Activated CD8-positive, alpha-beta memory T cell treated with anti-CD3 and anti-CD28 coated beads, Interleukin-2, amount 10 ng/mL, durations not matched to agents 7 days and 5 days (primary cell): Measurements from ENCODE around the gene ATP11A. TPM values are rescaled to one million over a fixed set of nuclear protein-coding genes. Genes with fewer than 3 reads are reported as not detected.
"Not testable (repeated sequence)": the region's sequence is repeated elsewhere in the genome, so short reads cannot be mapped to it uniquely, and the experiment has no call there.

Source experiments
- ATAC-seq: fragments of 150-1000 bp; cut with Tn5 transposase; one replicate; pipeline ENCODE4 v1.10.0; 2021; ENCODE audit warnings: moderate library complexity
- CTCF ChIA-PET: fragments of 350-600 bp; sonication (Branson Sonifier 250); formaldehyde crosslinking; loops from one replicate; lab custom pipeline; 2021; ENCODE audit warnings: antibody characterized with exemption; lab: Charles Lee
- DNase-seq: peaks from one replicate; pipeline ENCODE4 v3.0.0-alpha.2; 2020
- H3K27ac Mint-ChIP-seq: one replicate; pipeline ENCODE4 v1.8.0; 2021; ENCODE audit warnings: mild to moderate bottlenecking, mixed read lengths
- H3K27me3 Mint-ChIP-seq: one replicate; pipeline ENCODE4 v1.8.0; 2021; ENCODE audit warnings: mixed read lengths
- H3K36me3 Mint-ChIP-seq: one replicate; pipeline ENCODE4 v1.8.0; 2021; ENCODE audit warnings: mild to moderate bottlenecking, mixed read lengths
- H3K4me1 Mint-ChIP-seq: one replicate; pipeline ENCODE4 v1.8.0; 2021; ENCODE audit warnings: mixed read lengths
- H3K4me3 Mint-ChIP-seq: one replicate; pipeline ENCODE4 v1.8.0; 2021; ENCODE audit warnings: mild to moderate bottlenecking, moderate library complexity, mixed read lengths
- H3K9me3 Mint-ChIP-seq: one replicate; pipeline ENCODE4 v1.8.0; 2022; ENCODE audit warnings: low read depth, mixed read lengths
- total RNA-seq, 2 experiments: library from RNA; stranded (reverse); gene quantifications; one replicate each; pipeline ENCODE4 v1.2.3, GENCODE V29; 2021

ATP11A gene
- total RNA-seq, 2 experiments from 2014 or later = 40.0 to 43.5 TPM

DNA sequence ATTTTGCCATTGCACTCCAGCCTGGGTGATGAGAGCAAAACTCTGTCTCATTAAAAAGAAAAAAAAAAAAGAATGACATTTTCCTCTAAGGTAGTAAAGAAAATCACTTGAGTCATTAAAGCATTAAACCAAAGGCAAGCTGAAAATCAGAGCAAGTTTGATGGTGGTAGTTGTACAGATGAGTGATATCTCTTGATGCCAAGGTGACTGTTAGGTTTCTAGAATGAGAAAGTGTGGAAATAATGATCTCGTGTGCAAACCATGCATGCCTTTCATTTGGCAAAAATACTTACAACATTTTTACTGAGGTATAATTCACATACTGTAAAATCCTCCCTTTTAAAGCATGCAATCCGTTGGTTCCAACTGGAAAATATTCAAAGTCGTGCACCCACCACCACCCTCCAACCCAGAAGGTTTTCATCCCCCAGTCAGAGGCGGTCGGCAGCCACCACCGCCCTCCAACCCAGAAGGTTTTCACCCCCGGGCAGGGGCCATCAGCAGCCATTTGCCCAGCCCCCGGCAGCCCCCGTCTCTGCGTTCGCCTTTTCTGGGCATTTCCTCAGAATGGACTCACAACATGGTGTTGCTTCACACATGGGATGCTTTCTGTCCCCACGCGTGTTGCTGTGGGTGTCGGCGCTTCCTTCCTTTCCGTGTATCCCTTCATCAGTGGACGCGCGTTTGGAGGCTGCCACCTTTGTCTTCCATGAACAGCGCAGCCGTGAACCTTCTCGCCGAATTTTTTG, 90.2 kb downstream of the ATP11A start:
- DNase-seq = no peak
- no peak for ATAC-seq

DNA sequence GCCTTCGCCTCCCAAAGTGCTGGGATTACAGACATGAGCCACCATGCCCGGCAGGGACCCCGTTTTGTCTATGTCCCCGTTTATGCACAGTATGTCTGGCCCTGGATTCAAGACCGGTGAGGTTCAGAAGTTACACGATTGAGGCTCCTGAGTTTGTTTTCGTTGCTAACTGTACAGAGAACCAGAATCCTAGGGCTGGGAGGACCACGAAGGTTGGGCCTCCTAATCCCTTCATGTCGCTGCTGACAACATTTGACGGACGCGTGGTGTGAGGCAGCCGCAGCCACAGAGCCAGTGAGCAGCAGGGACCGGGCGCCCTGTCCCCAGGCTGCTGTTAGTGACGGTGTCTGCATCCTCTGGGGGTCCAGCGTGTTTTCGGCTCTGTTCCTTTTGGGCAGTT, 91.4 kb downstream of the ATP11A start:
- no peak for DNase-seq
- no peak overlapping the region for H3K27ac Mint-ChIP-seq

More for the DNA sequence above, 90.2 kb downstream of the ATP11A start:
- Mint-ChIP-seq H3K4me1 (peaks cover 3% of the 10 kb centered on the region), H3K9me3 (no peaks in the 10 kb centered on the region), H3K27me3 (no peaks in the 10 kb centered on the region), H3K4me3 (no peak overlapping the region), H3K36me3 (no peaks in the 10 kb centered on the region), H3K27ac (no peak overlapping the region)
- CTCF ChIA-PET = no interaction called here

GRCh38 chr13:112781881-112782361, 92.1 kb downstream of the ATP11A start:
- DNase-seq (no peak), ATAC-seq (no peak)
- CTCF ChIA-PET = no interaction called here
- H3K27ac Mint-ChIP-seq = no peak overlapping the region
- H3K9me3 Mint-ChIP-seq = no peaks in the 10 kb centered on the region
- H3K27me3 Mint-ChIP-seq = no peaks in the 10 kb centered on the region
- peaks cover 3% of the 10 kb centered on the region for H3K36me3 Mint-ChIP-seq
- peaks cover 3% of the 10 kb centered on the region for H3K4me1 Mint-ChIP-seq
- H3K4me3 Mint-ChIP-seq = no peak overlapping the region

More for the DNA sequence above, 91.4 kb downstream of the ATP11A start:
- H3K4me1 Mint-ChIP-seq = peaks cover 3% of the 10 kb centered on the region
- ATAC-seq = no peak
- no peaks in the 10 kb centered on the region for H3K9me3 Mint-ChIP-seq
- H3K4me3 Mint-ChIP-seq = no peak overlapping the region
- H3K27me3 Mint-ChIP-seq = no peaks in the 10 kb centered on the region
- no peaks in the 10 kb centered on the region for H3K36me3 Mint-ChIP-seq
- CTCF ChIA-PET = no interaction called here

- Mint-ChIP-seq H3K36me3 (peaks cover 3% of the 10 kb centered on the region), H3K4me3 (no peak overlapping the region), H3K9me3 (no peaks in the 10 kb centered on the region), H3K4me1 (peaks cover 3% of the 10 kb centered on the region), H3K27ac (no peak overlapping the region), H3K27me3 (no peaks in the 10 kb centered on the region)
- CTCF ChIA-PET = no interaction called here
- DNase-seq = no peak
- no peak for ATAC-seq
Measured at GRCh38 chr13:112782429-112783010, 92.7 kb downstream of the ATP11A start.

DNA sequence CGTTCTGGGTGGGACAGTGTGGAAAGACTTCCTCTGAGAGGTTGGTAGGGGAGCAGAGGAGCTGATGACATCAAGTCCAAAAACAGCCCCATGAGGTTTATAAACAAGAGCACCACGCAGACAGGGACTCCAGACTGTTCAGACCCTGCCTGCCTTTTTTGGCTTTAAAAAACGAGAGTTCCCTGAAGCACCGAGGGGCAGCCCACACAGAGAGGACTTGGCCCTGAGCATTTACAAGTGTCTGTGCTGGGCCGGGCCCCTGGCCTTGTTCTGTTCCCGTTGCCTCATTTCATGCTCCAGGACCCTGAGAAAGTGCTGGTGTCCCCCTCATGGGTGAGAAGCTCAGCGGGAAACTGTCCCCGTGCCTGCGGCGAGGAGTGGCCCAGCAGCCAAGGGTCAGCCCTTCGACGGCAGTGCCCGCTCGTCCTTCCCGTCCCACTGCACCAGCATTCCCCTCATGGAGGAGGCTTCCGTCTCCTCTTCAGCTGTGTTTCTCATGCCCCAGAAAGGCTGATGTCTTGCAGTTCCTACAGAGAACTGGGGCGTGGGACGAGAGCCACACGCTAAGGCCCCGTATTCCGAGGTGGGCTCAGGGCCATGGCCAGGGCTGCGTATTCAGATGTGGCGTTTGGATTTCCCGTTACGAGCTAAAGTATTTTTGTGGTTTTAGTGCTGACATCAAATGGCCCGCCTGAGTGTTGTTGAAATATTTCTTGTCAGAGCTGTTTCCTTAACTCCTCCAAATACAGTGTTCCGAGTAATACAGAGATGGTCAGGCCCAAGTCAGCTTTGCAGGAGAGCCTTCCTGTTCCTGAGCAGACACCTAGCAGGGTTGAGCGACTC, 93.5 kb downstream of the ATP11A start:
- Mint-ChIP-seq H3K9me3 (no peaks in the 10 kb centered on the region), H3K27ac (no peak overlapping the region), H3K36me3 (peaks cover 7% of the 10 kb centered on the region), H3K4me1 (peaks cover 3% of the 10 kb centered on the region), H3K4me3 (no peak overlapping the region), H3K27me3 (no peaks in the 10 kb centered on the region)
- CTCF ChIA-PET = no interaction called here
- ATAC-seq (no peak), DNase-seq (no peak)

GRCh38 chr13:112783978-112784371, 94.1 kb downstream of the ATP11A start:
- no peaks in the 10 kb centered on the region for H3K9me3 Mint-ChIP-seq
- no peak overlapping the region for H3K4me3 Mint-ChIP-seq
- no peaks in the 10 kb centered on the region for H3K27me3 Mint-ChIP-seq
- no peak overlapping the region for H3K27ac Mint-ChIP-seq
- H3K36me3 Mint-ChIP-seq = peaks cover 7% of the 10 kb centered on the region
- peaks cover 3% of the 10 kb centered on the region for H3K4me1 Mint-ChIP-seq
- DNase-seq = no peak
- ATAC-seq = no peak
- CTCF ChIA-PET = no interaction called here

- CTCF ChIA-PET = no interaction called here
Measured at GRCh38 chr13:112784811-112785482, 95.1 kb downstream of the ATP11A start.

GRCh38 chr13:112785483-112785856, 95.6 kb downstream of the ATP11A start:
- H3K9me3 Mint-ChIP-seq = no peaks in the 10 kb centered on the region
- DNase-seq (no peak), ATAC-seq (no peak)
- no peak overlapping the region for H3K4me3 Mint-ChIP-seq
- CTCF ChIA-PET = no interaction called here
- peaks cover 7% of the 10 kb centered on the region for H3K36me3 Mint-ChIP-seq
- H3K27ac Mint-ChIP-seq = no peak overlapping the region
- no peaks in the 10 kb centered on the region for H3K27me3 Mint-ChIP-seq
- peaks cover under 1% of the 10 kb centered on the region for H3K4me1 Mint-ChIP-seq

More at GRCh38 chr13:112784811-112785482, 95.1 kb downstream of the ATP11A start:
- H3K4me3 Mint-ChIP-seq = no peak overlapping the region
- DNase-seq (no peak), ATAC-seq (no peak)
- peaks cover 7% of the 10 kb centered on the region for H3K36me3 Mint-ChIP-seq
- no peaks in the 10 kb centered on the region for H3K9me3 Mint-ChIP-seq
- no peaks in the 10 kb centered on the region for H3K27me3 Mint-ChIP-seq
- peaks cover 3% of the 10 kb centered on the region for H3K4me1 Mint-ChIP-seq
- H3K27ac Mint-ChIP-seq = no peak overlapping the region

- H3K4me3 Mint-ChIP-seq, DNase-seq, CTCF ChIA-PET, H3K9me3 Mint-ChIP-seq, H3K36me3 Mint-ChIP-seq, H3K4me1 Mint-ChIP-seq, H3K27ac Mint-ChIP-seq, ATAC-seq, H3K27me3 Mint-ChIP-seq: not testable (repeated sequence)
Measured at GRCh38 chr13:112786810-112787209, 97.0 kb downstream of the ATP11A start.

DNA sequence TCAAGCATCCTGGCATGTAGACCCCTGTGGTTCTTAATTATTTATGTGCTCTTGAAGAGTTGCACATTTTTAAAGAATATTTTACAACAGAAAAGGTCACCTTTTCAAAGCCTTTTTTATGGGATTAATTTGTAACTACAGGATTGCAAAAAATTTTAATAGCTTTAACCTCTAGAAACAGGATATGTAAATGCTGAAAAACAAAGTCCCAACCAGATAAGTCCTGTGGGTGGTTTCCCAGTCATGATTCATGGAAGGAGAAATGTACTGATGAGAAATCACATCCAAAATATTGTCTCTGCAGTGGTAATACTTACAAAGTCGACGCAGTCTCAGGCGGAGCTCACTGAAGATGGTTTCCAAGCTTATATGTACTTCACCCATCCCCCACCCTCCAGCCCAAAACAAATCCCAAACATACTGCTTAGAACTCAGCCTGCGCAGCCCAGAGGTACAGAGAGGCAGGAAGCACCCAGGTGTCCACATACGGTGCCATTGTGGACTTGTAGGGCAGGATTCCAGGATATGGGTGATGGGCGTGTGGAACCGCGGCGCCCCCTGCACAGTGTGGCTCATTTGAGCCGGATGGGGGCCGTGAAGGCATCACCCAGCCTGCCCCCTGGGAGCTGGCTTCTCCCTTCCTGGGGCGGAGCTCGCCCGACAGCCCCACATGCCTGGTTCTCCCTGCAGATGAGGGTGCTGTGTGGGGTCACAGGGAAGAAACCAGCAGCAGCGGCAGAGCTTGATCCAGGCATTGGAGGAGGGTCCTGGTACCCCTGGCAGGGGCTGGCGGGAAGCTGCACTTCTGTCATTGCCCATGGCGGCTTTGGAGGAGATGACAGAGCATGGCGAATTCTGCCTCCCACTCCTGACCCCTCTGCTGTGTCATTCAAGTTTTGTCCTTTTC, 101.2 kb downstream of the ATP11A start:
- Mint-ChIP-seq H3K4me1 (no peaks in the 10 kb centered on the region), H3K27ac (no peak overlapping the region), H3K9me3 (no peaks in the 10 kb centered on the region), H3K27me3 (no peaks in the 10 kb centered on the region), H3K36me3 (peaks cover 8% of the 10 kb centered on the region), H3K4me3 (no peak overlapping the region)
- no peak for ATAC-seq
- DNase-seq = peak; percentile 26
- CTCF ChIA-PET = interaction anchor here (0.5 kb wide), 1 partner anchor 304 kb away, joined by 3 read pairs; no protein-coding TSS in a partner anchor

DNA sequence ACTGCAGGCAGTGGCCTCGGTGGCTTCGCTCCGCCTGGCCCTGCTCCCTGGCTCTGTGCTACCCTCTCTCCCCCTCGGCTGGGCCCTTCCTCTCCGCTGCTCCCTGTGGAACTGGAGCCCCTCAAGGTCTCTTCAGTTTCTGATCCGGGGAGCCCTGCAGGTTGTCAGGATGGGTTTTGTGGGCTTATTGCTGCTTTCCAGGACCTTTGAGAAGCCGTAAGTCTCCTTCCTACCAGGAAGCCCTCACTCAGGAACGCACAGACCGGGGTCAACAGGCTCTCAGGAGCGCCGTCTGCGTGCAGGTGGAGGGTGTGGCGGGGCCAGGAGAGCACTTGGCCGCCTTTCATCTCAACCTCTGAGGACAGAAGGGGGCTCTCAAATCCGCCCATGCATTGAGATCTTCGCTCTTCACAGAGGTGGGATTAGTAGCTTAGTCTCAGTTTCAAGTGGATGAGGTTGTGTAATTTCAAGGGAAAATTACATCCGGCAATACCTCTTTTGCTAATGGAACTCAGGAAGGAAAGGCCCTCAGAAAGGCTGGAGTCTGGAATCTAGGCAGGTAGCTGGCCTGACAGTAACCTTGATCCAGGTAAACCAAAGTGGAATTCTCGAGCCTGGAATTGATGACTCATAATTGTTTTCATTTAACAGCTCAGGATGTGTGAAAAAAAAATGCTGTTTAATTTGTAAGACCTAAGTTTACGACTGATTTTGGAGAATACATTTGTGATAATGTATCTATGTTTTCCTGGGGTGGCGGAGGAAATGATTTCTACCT, 102.0 kb downstream of the ATP11A start:
- H3K9me3 Mint-ChIP-seq = no peaks in the 10 kb centered on the region
- ATAC-seq (no peak), DNase-seq (peak; percentile 29)
- no peak overlapping the region for H3K4me3 Mint-ChIP-seq
- peaks cover 9% of the 10 kb centered on the region for H3K36me3 Mint-ChIP-seq
- H3K27ac Mint-ChIP-seq = no peak overlapping the region
- CTCF ChIA-PET = no interaction called here
- H3K4me1 Mint-ChIP-seq = no peaks in the 10 kb centered on the region
- no peaks in the 10 kb centered on the region for H3K27me3 Mint-ChIP-seq

GRCh38 chr13:112792511-112792910, 102.7 kb downstream of the ATP11A start:
- Mint-ChIP-seq H3K4me1 (no peaks in the 10 kb centered on the region), H3K4me3 (no peak overlapping the region), H3K27me3 (no peaks in the 10 kb centered on the region), H3K36me3 (peaks cover 9% of the 10 kb centered on the region), H3K9me3 (no peaks in the 10 kb centered on the region), H3K27ac (no peak overlapping the region)
- DNase-seq = peak; percentile 21
- CTCF ChIA-PET = no interaction called here
- no peak for ATAC-seq
